Measurements from ENCODE around the gene HARBI1.

DNA sequence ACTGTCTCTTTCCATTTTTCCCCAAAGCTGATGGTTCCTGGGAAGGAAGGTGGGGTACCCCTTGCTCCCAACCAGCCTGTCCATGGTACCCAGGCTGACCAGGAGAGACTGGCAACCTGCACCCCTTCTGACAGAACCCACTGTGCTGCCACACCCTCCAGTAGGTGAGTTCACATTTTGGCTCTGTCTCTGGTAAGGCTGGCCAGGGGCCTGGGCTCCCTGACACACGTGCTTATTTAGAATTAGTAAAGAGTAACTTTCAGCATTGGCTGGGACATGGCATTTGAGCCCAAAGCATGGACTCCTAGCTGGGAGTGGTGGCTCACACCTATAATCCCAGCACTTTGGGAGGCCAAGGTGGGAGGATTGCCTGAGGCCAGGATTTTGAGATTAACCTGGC, 48.3 kb upstream of the HARBI1 start:
- TF ChIP-seq, protein P1, sequence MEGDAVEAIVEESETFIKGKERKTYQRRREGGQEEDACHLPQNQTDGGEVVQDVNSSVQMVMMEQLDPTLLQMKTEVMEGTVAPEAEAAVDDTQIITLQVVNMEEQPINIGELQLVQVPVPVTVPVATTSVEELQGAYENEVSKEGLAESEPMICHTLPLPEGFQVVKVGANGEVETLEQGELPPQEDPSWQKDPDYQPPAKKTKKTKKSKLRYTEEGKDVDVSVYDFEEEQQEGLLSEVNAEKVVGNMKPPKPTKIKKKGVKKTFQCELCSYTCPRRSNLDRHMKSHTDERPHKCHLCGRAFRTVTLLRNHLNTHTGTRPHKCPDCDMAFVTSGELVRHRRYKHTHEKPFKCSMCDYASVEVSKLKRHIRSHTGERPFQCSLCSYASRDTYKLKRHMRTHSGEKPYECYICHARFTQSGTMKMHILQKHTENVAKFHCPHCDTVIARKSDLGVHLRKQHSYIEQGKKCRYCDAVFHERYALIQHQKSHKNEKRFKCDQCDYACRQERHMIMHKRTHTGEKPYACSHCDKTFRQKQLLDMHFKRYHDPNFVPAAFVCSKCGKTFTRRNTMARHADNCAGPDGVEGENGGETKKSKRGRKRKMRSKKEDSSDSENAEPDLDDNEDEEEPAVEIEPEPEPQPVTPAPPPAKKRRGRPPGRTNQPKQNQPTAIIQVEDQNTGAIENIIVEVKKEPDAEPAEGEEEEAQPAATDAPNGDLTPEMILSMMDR (conservative IDR thresholded peaks at IDR 0.05) = no peak
- TF ChIP-seq ZFX (IDR thresholded peaks at IDR 0.05) = no peak
